ENCODE data around the gene HECTD2. TPM values are rescaled to one million over a fixed set of nuclear protein-coding genes. Genes with fewer than 3 reads are reported as not detected.

Gene HECTD2
- total and polyA plus RNA-seq, 2 of the 8 experiments (the other 6 are each of a cell fraction or from before 2014, with no cell fraction given), result 5.7 to 11.9 TPM

DNA sequence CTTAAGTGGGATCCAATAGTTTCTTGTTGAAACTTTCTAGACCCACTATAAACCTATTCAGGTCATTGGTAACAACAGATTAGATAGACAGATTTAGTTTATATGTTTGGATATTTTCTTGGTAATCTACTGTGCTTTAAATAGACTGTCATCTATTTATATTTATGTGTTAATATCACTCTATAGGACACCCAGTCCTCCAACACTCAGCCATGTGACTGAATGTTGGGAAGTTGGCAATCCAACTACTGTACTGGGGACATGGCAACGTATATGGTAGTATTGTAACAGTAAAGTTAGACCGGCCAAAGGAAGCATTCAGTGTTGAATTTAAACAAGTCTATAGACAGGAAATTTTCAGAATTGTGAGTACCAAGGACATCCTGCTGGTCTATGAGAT, 42.6 kb upstream of the HECTD2 start:
- H3K18ac ChIP-seq (ENCODE audit: extremely low read depth, low read length), result no peak overlapping the region
- no peaks in the 10 kb centered on the region for H3K36me3 ChIP-seq (ENCODE audit: control insufficient read depth in 2 of 4, insufficient read depth in 4 of 4, low read length in 3 of 4)
- H3K27me3 ChIP-seq (replicated peaks in 1 of 4; ENCODE audit: control insufficient read depth in 3 of 4, extremely low read depth in 1 of 4, insufficient read depth in 3 of 4, low read length in 3 of 4), result no peaks in the 10 kb centered on the region
- H3K4ac ChIP-seq (replicated peaks; ENCODE audit: insufficient read length, low read depth, low read length), result no peak overlapping the region
- FAIRE-seq (no peak), DNase-seq (ENCODE audit: low read depth in 1 of 2, low spot score in 2 of 2) (no peak)
- WGBS, 2 experiments (ENCODE audit: extremely low coverage in 1 of 2, insufficient coverage in 1 of 2, insufficient read length in 1 of 2, insufficient replicate concordance in 2 of 2, low coverage in 1 of 2, low lambda C conversion rate in 2 of 2, missing lambda C conversion rate in 1 of 2), result 71% methylated on average over 2 of the region's 2 CpGs; no CpG with 5 or more reads in 1 of the 2 experiments
- CTCF ChIA-PET (ENCODE audit: partially characterized antibody), result interaction anchor here (1.2 kb wide), 1 partner anchor 69 kb away, joined by 3 read pairs; no protein-coding TSS in a partner anchor
- no peak overlapping the region for H3K14ac ChIP-seq (ENCODE audit: insufficient read length)
- H4K20me1 ChIP-seq (replicated peaks in 1 of 2; ENCODE audit: control insufficient read depth in 1 of 2, insufficient read depth in 2 of 2, low read length in 2 of 2), result no peaks in the 10 kb centered on the region
- POLR2A ChIA-PET (ENCODE audit: partially characterized antibody), result no interaction called here
- H3K4me3 ChIP-seq (ENCODE audit: extremely low read depth in 1 of 4, insufficient read depth in 2 of 4, low read depth in 3 of 4, low read length in 4 of 4), result no peak overlapping the region
- no peak overlapping the region for H3K23ac ChIP-seq (ENCODE audit: insufficient read length)
- no peak overlapping the region for H2BK20ac ChIP-seq (ENCODE audit: low read length)
- no peak overlapping the region for H2AFZ ChIP-seq (ENCODE audit: low read length)
- H4K5ac ChIP-seq (ENCODE audit: insufficient read length, low read depth, low read length), result no peak overlapping the region
- H2BK120ac ChIP-seq (replicated peaks; ENCODE audit: low read depth, low read length), result no peak overlapping the region
- no peaks in the 10 kb centered on the region for H3K79me1 ChIP-seq (ENCODE audit: low read depth, low read length)
- no peaks in the 10 kb centered on the region for H3K23me2 ChIP-seq (ENCODE audit: low read depth, low read length)
- H4K91ac ChIP-seq (replicated peaks; ENCODE audit: insufficient read length, low read length), result no peak overlapping the region
- H2BK5ac ChIP-seq (ENCODE audit: low read depth, low read length), result no peak overlapping the region
- TF ChIP-seq KDM1A (IDR thresholded peaks at IDR 0.05; ENCODE audit: borderline replicate concordance, low read length) (no peak), BCL11A (IDR thresholded peaks at IDR 0.05; ENCODE audit: low read depth in 2 of 2, low read length in 2 of 2) (no peak), BACH1 (IDR thresholded peaks at IDR 0.05; ENCODE audit: low read length) (no peak), SP1 (IDR thresholded peaks at IDR 0.05; ENCODE audit: low read depth, low read length) (no peak)
- no peak overlapping the region for H4K8ac ChIP-seq (ENCODE audit: extremely low read depth, insufficient read depth, low read length)
- H3K56ac ChIP-seq (replicated peaks; ENCODE audit: insufficient read length, low read depth, low read length), result no peak overlapping the region
- no peaks in the 10 kb centered on the region for H3K9me3 ChIP-seq (ENCODE audit: insufficient read depth in 2 of 2, low read depth in 1 of 2, low read length in 1 of 2)
- no peak overlapping the region for H2AK5ac ChIP-seq (ENCODE audit: low read depth, low read length)
- H2BK12ac ChIP-seq (ENCODE audit: low read depth, low read length), result no peak overlapping the region
- no peak overlapping the region for H3K4me2 ChIP-seq (ENCODE audit: insufficient read depth in 1 of 2, low read depth in 2 of 2, low read length in 2 of 2)
- no peak overlapping the region for H3K9ac ChIP-seq (replicated peaks in 1 of 4; ENCODE audit: extremely low read depth in 1 of 4, low read depth in 3 of 4, low read length in 3 of 4)
- no peak overlapping the region for H2BK15ac ChIP-seq (ENCODE audit: low read length)
- H3K79me2 ChIP-seq (ENCODE audit: control insufficient read depth in 1 of 2, insufficient read depth in 2 of 2, low read length in 2 of 2), result no peaks in the 10 kb centered on the region
- no peak overlapping the region for H3K27ac ChIP-seq (ENCODE audit: low read depth, low read length)
- H3K4me1 ChIP-seq (replicated peaks in 1 of 4; ENCODE audit: control insufficient read depth in 3 of 4, insufficient read depth in 4 of 4, low read length in 3 of 4), result no peaks in the 10 kb centered on the region

Measured in H1 (cell line).